Endothelial cell (in vitro differentiated cells): ENCODE measurements around the gene NUFIP1. TPM values are rescaled to one million over a fixed set of nuclear protein-coding genes. Genes with fewer than 3 reads are reported as not detected.

ENCODE experiments used
- DNase-seq: peaks from one replicate; pipeline ENCODE4 v3.0.0; 2021; ENCODE audit warnings: low spot score
- H3K27ac Mint-ChIP-seq: one replicate; pipeline ENCODE4 v1.8.0; 2021; ENCODE audit warnings: mixed read lengths, inconsistent platforms; ENCODE audit not compliant: unreplicated experiment
- H3K27me3 Mint-ChIP-seq: one replicate; pipeline ENCODE4 v1.8.0; 2021; ENCODE audit warnings: mild to moderate bottlenecking, moderate library complexity, mixed read lengths, inconsistent platforms; ENCODE audit not compliant: unreplicated experiment
- H3K36me3 Mint-ChIP-seq: one replicate; pipeline ENCODE4 v1.8.0; 2021; ENCODE audit warnings: mild to moderate bottlenecking, low read depth, mixed read lengths, inconsistent platforms; ENCODE audit not compliant: unreplicated experiment
- H3K4me1 Mint-ChIP-seq: one replicate; pipeline ENCODE4 v1.8.0; 2021; ENCODE audit warnings: mild to moderate bottlenecking, mixed read lengths, inconsistent platforms; ENCODE audit not compliant: unreplicated experiment
- H3K4me3 Mint-ChIP-seq: one replicate; pipeline ENCODE4 v1.8.0; 2021; ENCODE audit warnings: mild to moderate bottlenecking, mixed read lengths, inconsistent platforms; ENCODE audit not compliant: unreplicated experiment
- H3K9me3 Mint-ChIP-seq: one replicate; pipeline ENCODE4 v1.8.0; 2021; ENCODE audit warnings: mixed read lengths, inconsistent platforms; ENCODE audit not compliant: unreplicated experiment
- total RNA-seq: library from RNA; stranded (reverse); fragmentation: NEBNext Ultra II Directional; extraction: Animal tissue kit (Norgen Biotek cat#: 25700); gene quantifications from one replicate; pipeline ENCODE4 v1.2.1, GENCODE V29; 2021; ENCODE audit not compliant: unreplicated experiment
- TF ChIP-seq, protein P1 (sequence below): fragments of 200-600 bp; sonication (generic); IDR thresholded peaks from one replicate; pipeline ENCODE4 v1.5.0; 2021; ENCODE audit warnings: antibody characterized with exemption; ENCODE audit not compliant: unreplicated experiment

NUFIP1 gene
- total RNA-seq, 1 donor from 2014 or later: 7.0 TPM

DNA sequence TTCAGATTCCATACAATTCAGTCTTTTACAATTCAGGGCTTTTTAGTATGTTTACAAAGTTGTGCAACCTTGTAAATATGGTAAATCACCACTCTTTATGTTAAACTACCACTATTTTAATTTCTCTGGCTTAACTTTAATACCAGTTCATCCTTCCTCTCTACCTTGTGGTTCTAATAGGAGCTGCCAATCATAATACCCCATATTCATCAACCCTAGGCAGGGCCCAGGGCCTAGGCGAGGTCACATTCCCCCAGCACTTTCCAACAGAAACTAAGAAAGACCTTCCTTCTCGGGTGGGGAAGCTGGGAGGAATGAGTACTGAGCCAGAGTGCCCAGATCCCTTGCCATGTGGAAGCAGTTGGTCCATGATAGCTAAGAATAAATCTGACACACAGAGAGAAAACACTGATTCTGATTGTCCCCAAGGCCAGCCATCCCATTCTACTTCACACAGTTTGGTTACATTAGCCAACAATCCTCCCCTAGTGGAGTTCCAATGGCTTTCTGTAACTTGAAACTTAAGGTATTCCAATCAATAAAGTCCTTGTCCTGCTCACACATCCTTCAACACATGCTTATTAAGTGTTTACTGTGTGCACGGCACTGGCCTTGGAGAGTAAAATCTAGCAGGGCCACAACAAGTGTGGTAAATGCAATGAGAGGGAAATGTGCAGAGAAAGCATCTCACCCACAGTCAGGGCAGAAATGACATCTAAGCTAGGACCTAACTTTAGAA lies 76.8 kb downstream of the NUFIP1 start:
- H3K9me3 Mint-ChIP-seq: no peaks in the 10 kb centered on the region
- no peak overlapping the region for H3K4me3 Mint-ChIP-seq
- no peak for DNase-seq
- TF ChIP-seq, protein P1, sequence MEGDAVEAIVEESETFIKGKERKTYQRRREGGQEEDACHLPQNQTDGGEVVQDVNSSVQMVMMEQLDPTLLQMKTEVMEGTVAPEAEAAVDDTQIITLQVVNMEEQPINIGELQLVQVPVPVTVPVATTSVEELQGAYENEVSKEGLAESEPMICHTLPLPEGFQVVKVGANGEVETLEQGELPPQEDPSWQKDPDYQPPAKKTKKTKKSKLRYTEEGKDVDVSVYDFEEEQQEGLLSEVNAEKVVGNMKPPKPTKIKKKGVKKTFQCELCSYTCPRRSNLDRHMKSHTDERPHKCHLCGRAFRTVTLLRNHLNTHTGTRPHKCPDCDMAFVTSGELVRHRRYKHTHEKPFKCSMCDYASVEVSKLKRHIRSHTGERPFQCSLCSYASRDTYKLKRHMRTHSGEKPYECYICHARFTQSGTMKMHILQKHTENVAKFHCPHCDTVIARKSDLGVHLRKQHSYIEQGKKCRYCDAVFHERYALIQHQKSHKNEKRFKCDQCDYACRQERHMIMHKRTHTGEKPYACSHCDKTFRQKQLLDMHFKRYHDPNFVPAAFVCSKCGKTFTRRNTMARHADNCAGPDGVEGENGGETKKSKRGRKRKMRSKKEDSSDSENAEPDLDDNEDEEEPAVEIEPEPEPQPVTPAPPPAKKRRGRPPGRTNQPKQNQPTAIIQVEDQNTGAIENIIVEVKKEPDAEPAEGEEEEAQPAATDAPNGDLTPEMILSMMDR: no peak
- no peaks in the 10 kb centered on the region for H3K27me3 Mint-ChIP-seq
- H3K27ac Mint-ChIP-seq: no peak overlapping the region
- H3K4me1 Mint-ChIP-seq: no peaks in the 10 kb centered on the region
- H3K36me3 Mint-ChIP-seq: no peaks in the 10 kb centered on the region

DNA sequence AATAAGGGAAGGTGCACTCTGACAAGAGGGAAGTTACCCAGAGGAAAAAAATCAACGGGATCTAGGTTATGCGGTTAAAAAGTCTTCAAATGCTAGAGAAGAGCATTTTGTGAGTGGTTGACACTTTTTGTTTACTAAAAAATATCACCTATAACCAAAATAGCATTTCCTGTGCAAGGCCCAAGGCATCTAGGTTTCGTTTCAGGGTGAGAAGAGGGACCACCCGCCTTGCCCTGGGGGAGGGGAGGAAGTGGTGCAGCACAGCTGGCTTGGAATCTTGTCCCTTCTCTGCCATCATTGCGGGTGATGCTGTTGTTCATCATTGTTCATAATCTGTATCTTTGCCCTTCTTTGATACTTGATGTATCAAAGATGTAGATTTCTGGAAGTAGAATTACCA lies 80.6 kb downstream of the NUFIP1 start:
- Mint-ChIP-seq H3K9me3 (no peaks in the 10 kb centered on the region), H3K36me3 (no peaks in the 10 kb centered on the region), H3K4me3 (no peak overlapping the region), H3K27ac (no peak overlapping the region), H3K4me1 (no peaks in the 10 kb centered on the region), H3K27me3 (peaks cover under 1% of the 10 kb centered on the region)
- TF ChIP-seq, protein P1: no peak
- no peak for DNase-seq

DNA sequence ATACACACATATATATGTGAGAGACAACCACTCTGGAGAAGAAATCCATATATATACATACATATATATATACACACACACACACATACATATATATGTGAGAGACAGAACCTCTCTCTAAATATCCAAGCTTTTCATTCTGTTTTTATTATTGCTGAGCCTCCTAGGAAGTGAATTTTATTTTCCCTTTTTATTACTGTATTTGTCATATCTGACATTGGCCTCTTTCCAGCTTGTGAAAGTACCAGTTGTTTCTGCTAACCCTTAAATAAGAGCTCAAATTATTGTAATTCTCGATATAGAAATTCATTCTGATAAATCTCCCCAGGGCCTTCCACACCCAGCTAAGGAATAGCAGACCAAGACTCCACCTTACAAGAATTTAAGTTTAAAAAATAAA lies 81.0 kb downstream of the NUFIP1 start:
- H3K4me1 Mint-ChIP-seq: no peaks in the 10 kb centered on the region
- DNase-seq: no peak
- TF ChIP-seq, protein P1: no peak
- H3K9me3 Mint-ChIP-seq: no peaks in the 10 kb centered on the region
- H3K27me3 Mint-ChIP-seq: peaks cover 2% of the 10 kb centered on the region
- no peak overlapping the region for H3K27ac Mint-ChIP-seq
- H3K4me3 Mint-ChIP-seq: no peak overlapping the region
- no peaks in the 10 kb centered on the region for H3K36me3 Mint-ChIP-seq

DNA sequence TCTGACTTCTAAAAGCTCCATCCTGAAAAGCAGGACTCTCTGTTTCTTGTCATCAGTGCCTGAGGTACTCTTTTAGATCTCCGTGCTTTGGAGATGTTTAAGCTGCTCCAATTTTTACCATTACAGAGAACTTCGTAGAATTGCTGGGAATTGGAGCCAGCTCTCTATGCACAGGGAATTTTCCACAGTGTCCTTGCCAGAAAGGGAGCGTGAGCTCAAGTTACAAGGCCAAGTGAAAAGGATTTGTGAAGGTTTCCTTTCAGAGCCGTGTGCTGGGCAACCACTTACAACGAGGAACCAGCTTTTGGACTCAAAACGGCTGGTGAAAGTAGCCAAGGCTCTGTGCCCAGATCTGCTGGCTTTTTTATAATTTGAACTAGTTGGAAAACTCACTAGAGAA lies 82.6 kb downstream of the NUFIP1 start:
- TF ChIP-seq, protein P1: no peak
- H3K27me3 Mint-ChIP-seq: peaks cover 3% of the 10 kb centered on the region
- H3K9me3 Mint-ChIP-seq: no peaks in the 10 kb centered on the region
- no peaks in the 10 kb centered on the region for H3K36me3 Mint-ChIP-seq
- H3K27ac Mint-ChIP-seq: no peak overlapping the region
- no peak for DNase-seq
- peaks cover 3% of the 10 kb centered on the region for H3K4me1 Mint-ChIP-seq
- H3K4me3 Mint-ChIP-seq: no peak overlapping the region

DNA sequence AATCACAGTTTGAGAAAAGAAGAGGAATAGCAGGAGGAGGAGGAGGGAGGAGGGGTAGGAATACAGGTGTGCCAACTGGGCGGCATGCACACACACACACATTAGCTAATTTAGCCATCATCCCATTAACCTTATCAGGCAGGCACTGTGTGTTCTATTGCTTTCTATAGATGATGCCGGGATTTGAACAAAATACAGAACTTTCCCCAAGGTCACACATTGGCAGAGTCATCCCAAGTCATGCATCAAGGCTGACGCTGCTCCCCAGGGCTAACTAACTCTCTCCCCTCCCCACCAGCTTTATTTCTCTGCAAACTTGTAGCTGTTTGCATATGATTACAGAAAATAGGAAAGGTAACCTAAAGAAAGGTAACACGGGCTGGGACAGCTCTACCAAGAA lies 83.0 kb downstream of the NUFIP1 start:
- H3K27ac Mint-ChIP-seq: no peak overlapping the region
- H3K4me1 Mint-ChIP-seq: peaks cover 3% of the 10 kb centered on the region
- no peaks in the 10 kb centered on the region for H3K36me3 Mint-ChIP-seq

More for the DNA sequence above, 83.0 kb downstream of the NUFIP1 start:
- H3K4me3 Mint-ChIP-seq: no peak overlapping the region
- peaks cover 3% of the 10 kb centered on the region for H3K27me3 Mint-ChIP-seq
- TF ChIP-seq, protein P1: no peak
- H3K9me3 Mint-ChIP-seq: no peaks in the 10 kb centered on the region
- DNase-seq: no peak
